MCF 10A (cell line): ENCODE results near the gene TMEM238. TPM values are rescaled to one million over a fixed set of nuclear protein-coding genes. Genes with fewer than 3 reads are reported as not detected.

Experiments used
- BruUV-seq: library from RNA; stranded (reverse); fragments of 400-500 nt; replicated peaks from 2 replicates; lab custom pipeline; 2021; lab: Mats Ljungman, UMichigan
- CTCF ChIA-PET: fragments of 300-600 bp; sonication (Branson Sonifier 250); formaldehyde crosslinking; extraction: SDS; loops from one replicate; lab custom pipeline; 2021; ENCODE audit warnings: antibody characterized with exemption, inconsistent platforms; lab: Yijun Ruan, JAX
- POLR2A ChIA-PET: fragments of 300-600, 350-650 bp; sonication (Branson Sonifier 250); formaldehyde crosslinking; extraction: SDS; loops from one replicate; lab custom pipeline; 2020; ENCODE audit warnings: antibody characterized with exemption, inconsistent platforms; lab: Yijun Ruan, JAX
- DNase-seq: peaks from one replicate; pipeline ENCODE4 v3.0.0-alpha.2; 2018; ENCODE audit not compliant: unreplicated experiment
- H3K27ac Mint-ChIP-seq: one replicate; pipeline ENCODE4 v1.8.0; 2022; ENCODE audit warnings: mild to moderate bottlenecking, low read depth, mixed read lengths; ENCODE audit not compliant: unreplicated experiment
- H3K27me3 Mint-ChIP-seq: one replicate; pipeline ENCODE4 v1.8.0; 2022; ENCODE audit warnings: mixed read lengths; ENCODE audit not compliant: insufficient read depth, unreplicated experiment
- H3K36me3 Mint-ChIP-seq: one replicate; pipeline ENCODE4 v1.8.0; 2022; ENCODE audit warnings: mild to moderate bottlenecking, moderate library complexity, mixed read lengths; ENCODE audit not compliant: insufficient read depth, unreplicated experiment
- H3K4me1 Mint-ChIP-seq: one replicate; pipeline ENCODE4 v1.8.0; 2022; ENCODE audit warnings: mixed read lengths; ENCODE audit not compliant: insufficient read depth, unreplicated experiment
- H3K4me3 Mint-ChIP-seq: one replicate; pipeline ENCODE4 v1.8.0; 2022; ENCODE audit warnings: mild to moderate bottlenecking, moderate library complexity, mixed read lengths; ENCODE audit not compliant: unreplicated experiment
- H3K9me3 Mint-ChIP-seq: one replicate; pipeline ENCODE4 v1.8.0; 2022; ENCODE audit warnings: mixed read lengths; ENCODE audit not compliant: unreplicated experiment
- intact Hi-C: fragments of 100-400 bp; cut with micrococcal nuclease; formaldehyde crosslinking; loops from 2 replicates; pipeline ENCODE4 v1.14.1; 2022
- total RNA-seq: library from RNA; stranded (reverse); gene quantifications from 2 replicates; pipeline ENCODE4 v1.2.3, GENCODE V29; 2022
- TF ChIP-seq, protein P1 (sequence below): fragments of 200-600 bp; IDR thresholded peaks from one replicate; pipeline ENCODE4 v1.8.0; 2022; ENCODE audit warnings: antibody characterized with exemption, mild to moderate bottlenecking; ENCODE audit not compliant: unreplicated experiment

Gene TMEM238
- total RNA-seq, 1 experiment from 2014 or later = 14.9 TPM

DNA sequence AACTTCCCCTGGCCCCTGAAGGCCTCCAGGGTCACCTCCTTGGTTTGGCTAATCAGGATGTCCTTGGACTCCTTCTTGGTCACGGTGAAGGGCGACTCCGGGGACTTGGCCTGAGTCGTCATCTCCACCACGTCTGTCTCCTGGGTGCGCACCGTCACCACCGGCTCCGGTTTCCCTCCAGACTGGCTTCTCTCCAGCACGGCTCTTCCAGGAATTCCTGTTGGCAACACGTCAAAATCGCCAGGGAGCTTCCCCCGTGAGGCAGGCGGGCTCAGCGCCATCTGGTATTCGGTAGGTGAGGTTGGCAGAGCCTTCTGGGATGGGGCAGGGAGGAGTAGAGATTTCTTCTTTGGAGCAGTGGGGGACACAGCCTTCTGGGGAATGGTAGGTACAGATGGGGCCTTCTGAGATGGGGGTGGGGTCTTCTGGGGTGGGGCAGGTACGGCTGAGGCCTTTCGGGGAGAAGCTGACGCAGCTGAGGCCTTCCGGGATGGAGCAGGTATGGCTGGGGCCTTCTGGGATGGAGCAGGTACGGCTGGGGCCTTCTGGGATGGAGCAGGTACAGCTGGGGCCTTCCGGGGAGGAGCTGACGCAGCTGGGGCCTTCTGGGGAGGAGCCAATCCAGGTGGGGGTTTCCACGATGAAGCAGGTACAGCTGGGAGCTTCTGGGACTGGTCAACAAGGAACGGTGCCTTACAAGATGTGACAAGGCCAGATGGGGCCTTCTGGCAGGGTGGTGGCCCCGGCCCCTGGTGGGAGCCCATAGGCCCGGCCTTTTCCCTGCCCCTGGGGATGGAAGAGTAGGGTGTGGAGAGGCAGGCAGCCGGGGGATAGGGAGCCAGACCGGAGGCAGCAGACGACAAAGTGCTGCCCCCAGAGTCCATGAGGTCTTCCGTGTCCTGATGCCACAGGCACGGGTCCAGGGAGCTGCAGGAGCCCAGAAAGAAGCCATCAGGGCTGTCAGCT, 24.9 kb downstream of the TMEM238 start:
- Mint-ChIP-seq H3K27me3 (peaks cover 13% of the 10 kb centered on the region), H3K4me3 (no peak overlapping the region), H3K4me1 (no peaks in the 10 kb centered on the region), H3K27ac (no peak overlapping the region), H3K36me3 (no peaks in the 10 kb centered on the region), H3K9me3 (no peaks in the 10 kb centered on the region)
- CTCF ChIA-PET = interaction anchor here (0.7 to 1.4 kb wide), 2 partner anchors 58 to 145 kb away, joined by 3 to 6 read pairs; no protein-coding TSS in a partner anchor
- intact Hi-C loops = no loop called here
- TF ChIP-seq, protein P1, sequence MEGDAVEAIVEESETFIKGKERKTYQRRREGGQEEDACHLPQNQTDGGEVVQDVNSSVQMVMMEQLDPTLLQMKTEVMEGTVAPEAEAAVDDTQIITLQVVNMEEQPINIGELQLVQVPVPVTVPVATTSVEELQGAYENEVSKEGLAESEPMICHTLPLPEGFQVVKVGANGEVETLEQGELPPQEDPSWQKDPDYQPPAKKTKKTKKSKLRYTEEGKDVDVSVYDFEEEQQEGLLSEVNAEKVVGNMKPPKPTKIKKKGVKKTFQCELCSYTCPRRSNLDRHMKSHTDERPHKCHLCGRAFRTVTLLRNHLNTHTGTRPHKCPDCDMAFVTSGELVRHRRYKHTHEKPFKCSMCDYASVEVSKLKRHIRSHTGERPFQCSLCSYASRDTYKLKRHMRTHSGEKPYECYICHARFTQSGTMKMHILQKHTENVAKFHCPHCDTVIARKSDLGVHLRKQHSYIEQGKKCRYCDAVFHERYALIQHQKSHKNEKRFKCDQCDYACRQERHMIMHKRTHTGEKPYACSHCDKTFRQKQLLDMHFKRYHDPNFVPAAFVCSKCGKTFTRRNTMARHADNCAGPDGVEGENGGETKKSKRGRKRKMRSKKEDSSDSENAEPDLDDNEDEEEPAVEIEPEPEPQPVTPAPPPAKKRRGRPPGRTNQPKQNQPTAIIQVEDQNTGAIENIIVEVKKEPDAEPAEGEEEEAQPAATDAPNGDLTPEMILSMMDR = no peak
- POLR2A ChIA-PET = interaction anchor here (1.0 to 1.6 kb wide), 3 partner anchors 14 to 100 kb away, joined by 3 to 6 read pairs (median 3); partner anchors contain the start of gene PPP6R1
- peak; percentile 90 for DNase-seq
- no TSS peak for BruUV-seq

DNA sequence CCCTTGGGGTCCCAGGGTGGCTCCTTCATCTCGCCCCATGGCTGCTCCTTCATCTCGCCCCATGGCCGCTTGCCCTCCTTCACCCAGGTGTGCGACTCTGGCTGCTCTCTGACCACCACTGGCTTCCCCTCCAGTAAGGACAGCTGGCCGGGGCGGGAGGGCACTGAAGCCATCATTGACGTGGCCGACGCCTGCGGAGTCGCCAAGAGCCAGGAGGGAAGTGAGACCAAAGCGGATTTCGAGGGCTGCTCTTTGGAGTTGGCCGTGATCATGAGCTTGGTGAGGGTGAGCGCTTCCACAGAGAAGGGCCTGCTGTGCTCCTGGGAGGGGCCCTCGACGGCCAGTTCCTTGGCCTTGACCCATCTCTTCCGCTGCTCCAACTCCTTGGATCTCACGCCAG, 25.6 kb downstream of the TMEM238 start:
- DNase-seq = no peak
- Mint-ChIP-seq H3K27me3 (peaks cover 13% of the 10 kb centered on the region), H3K9me3 (no peaks in the 10 kb centered on the region), H3K27ac (no peak overlapping the region), H3K4me1 (no peaks in the 10 kb centered on the region), H3K4me3 (no peak overlapping the region), H3K36me3 (no peaks in the 10 kb centered on the region)
- intact Hi-C loops = no loop called here
- BruUV-seq = no TSS peak
- TF ChIP-seq, protein P1 = no peak
- POLR2A ChIA-PET = interaction anchor here (1.0 to 1.6 kb wide), 2 partner anchors 14 to 99 kb away, joined by 3 read pairs; partner anchors contain the start of gene PPP6R1
- CTCF ChIA-PET = no interaction called here

DNA sequence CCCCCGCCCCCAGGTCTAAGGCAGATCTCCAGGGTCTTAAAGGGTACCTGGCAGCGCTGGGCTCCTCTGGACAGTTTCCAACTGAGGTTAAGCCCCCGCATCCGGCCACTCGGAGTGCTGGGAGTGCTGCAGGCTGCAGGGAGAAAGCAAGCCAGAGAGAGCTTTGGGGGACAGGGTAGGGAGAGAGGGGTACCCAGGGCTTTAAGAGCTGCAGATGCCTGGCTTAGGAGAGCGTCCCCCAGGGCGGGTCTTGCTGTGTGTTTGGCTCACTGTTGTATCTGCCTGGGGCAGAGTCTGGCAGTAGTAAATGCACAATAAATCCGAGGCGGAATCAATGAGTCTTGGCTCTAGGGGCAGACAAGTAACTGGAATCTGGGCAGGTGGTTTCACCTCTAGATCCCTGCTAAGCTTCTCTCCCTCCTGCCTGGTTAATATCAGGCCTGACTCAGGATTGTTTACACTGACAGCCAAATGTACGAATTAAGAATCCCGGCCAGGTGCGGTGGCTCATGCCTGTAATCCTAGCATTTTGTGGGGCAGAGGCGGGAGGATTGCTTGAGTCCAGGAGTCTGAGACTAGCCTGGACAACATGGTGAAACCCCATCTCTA, 28.8 kb downstream of the TMEM238 start:
- TF ChIP-seq, protein P1 = no peak
- no TSS peak for BruUV-seq

More for the DNA sequence above, 28.8 kb downstream of the TMEM238 start:
- H3K27me3 Mint-ChIP-seq = peaks cover 13% of the 10 kb centered on the region
- peaks cover 19% of the 10 kb centered on the region for H3K4me1 Mint-ChIP-seq
- CTCF ChIA-PET = interaction anchor here (0.8 to 1.1 kb wide), 2 partner anchors 29 to 54 kb away, joined by 3 read pairs; partner anchors contain the start of gene TMEM238
- peak; percentile 66 for DNase-seq
- POLR2A ChIA-PET = interaction anchor here (0.5 to 3.4 kb wide), 6 partner anchors 10 to 176 kb away, joined by 3 to 14 read pairs (median 4); partner anchors contain the start of genes ISOC2, KMT5C and TMEM190
- no peak overlapping the region for H3K4me3 Mint-ChIP-seq
- no peaks in the 10 kb centered on the region for H3K9me3 Mint-ChIP-seq
- no peak overlapping the region for H3K27ac Mint-ChIP-seq
- intact Hi-C loops = no loop called here
- H3K36me3 Mint-ChIP-seq = no peaks in the 10 kb centered on the region
